HUDEP-2 (cell line): Measurements from ENCODE around the gene UBA3.

Experiments
- DNase-seq, 76 experiments: peaks; one replicate each; lab custom pipeline; 2025; ENCODE audit not compliant: unreplicated experiment in 76 of 76; lab: John Stamatoyannopoulos, UW

The UBA3 gene

DNA sequence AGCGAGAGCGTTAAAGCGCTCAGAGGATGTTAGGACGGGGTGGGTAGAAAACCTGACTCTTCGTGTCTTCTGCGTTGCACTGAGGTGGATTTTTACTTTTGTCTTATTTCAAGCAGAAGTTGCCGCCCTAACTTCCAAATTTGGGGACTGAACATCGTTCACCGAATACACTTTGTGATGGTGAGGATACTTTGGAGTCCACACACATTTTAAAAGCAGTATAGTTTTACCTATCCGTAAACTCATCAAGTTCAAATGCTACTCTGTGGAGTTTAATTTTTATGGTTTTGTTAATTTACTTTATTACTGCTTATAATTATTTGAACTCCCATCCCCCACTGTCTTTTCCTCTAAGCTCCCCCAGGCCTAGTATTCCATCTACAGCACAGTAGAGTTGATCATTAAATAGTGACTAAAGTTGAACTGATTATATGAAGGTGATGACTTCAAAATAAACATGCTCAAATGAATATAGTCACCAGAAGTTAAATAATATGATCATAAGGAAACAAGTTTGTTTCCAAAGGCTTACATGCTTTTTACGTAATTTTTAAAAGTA lies 66.1 kb downstream of the UBA3 start:
- peak in 5 of 76 experiments; percentile 11 to 50 (median 31) for DNase-seq

DNA sequence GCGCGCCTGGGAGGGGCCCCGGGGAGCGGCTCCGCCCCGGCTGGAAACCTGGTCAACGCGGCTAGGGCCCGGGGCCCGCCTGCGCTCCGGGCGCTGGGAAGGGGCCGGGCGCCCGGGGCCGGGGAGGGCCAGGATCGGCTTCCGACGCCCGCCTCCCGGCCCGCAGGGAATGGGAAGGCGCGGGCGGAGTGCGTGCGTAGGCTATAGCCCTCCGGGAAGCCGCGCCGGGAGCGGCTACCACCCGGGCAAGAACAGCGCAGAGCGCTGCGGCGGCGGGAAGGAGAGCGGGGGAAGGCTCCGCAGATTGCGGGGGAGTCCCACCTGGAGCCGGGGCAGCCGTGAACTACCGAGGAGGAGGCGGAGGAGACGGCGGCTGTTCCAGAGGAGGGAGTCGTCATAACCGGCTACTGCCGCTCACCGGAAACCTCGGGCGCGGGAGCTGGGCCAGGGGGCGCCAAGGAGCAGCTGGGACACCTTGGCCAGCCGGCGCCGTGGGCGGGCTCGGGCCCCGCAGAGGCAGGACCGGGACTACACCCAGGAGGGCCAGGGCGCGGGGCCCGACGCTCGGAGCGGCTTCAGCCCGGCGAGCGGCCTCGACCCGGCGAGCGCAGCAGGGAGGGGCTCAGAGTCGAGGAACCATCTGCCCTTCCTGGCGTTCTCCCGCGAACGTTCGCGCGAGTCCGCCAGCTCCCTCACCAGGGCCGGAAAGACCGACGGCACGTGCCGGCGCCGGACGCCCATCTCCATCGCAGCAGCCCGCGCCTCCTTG lies 66.7 kb downstream of the UBA3 start, which contains the start of gene EOGT:
EOGT (minus strand) TSS at position 432 of the 769 bp plus-strand sequence. CDS start 3,838 bp downstream, outside the sequence.
- peak in 73 of 76 experiments; percentile 21 to 88 (median 77) for DNase-seq

DNA sequence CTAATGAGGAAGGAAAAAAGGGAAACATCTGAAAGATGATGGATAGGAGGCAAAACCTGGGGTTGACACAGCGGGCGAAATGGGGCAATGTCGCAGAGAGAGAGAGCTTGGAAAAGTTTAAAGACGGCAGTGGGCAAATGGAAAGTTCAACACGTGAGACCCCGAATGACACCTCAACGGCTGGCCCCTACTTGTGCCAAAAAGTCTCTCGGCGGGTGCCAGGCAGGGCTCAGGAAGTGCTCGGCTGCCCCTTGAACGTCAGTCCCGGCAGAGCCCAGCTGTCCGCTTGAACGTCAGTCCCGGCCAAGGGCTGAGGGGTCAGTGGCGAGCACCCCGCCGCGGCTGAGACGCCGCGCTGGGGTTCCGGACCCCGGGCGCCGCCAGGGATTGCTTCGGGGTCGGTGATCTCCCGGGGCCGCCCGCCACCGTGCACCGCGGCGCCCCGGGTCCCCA lies 67.3 kb downstream of the UBA3 start:
- peak in 26 of 76 experiments; percentile 3 to 62 (median 25) for DNase-seq

DNA sequence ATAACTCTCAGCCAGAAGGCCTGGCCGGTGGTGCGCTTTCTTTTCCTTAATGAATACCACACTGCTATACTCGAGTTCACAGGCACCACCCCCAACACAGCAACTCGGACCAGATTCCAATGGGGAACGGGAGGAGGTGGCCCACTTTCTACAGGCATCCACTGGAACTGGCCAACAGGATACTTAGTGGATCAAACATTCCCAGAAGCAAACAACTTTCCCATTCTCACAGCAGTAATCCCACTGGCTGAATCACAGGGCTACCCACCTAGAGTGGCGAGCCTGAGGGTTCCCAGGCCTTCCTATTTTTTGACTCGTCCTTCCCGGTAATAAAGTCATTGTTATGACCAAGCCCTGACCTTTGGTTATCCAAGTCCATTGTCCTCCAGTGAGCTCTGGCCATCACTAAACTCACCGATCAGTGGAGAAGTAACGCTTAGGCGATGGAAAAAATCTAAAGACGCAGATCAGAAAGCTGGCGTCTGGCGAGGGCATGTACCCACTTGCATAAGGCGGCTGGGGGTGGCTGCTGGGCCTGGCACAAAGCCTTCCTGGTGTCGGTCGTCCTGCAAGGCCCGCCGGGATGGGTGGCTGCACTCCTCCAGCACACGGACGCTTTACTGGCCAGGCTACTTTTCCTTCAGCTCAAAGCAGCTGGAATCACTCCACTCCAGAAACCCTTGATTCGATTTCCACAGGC lies 67.9 kb downstream of the UBA3 start:
- no peak for DNase-seq

DNA sequence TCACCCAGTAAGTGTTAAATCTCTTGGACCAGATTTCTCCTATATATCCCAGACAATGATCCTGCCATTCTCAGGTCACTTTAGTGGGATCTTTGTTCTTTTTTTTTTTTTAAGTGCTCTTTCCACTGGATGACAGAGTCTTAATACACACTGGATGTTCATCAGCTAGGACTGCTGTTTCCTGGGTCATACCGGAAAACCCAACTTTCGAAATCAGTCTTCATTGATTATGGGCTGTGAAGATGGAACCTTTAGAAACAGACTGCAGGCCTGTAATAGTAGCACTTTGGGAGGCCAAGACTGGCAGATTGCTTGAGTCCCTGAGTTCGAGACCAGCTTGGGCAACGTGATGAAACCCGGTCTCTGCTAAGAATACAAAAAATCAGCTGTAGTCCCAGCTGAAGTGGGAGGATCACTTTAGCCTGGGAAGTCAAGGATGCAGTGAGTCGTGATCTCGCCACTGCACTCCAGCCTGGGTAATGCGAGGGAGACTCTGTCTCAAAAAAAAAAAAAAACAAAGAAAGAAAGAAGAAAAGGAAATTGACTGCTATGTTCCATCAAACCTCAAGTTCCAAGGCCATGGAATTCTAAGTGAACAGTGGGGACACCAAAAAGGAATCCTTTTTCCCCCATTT lies 69.0 kb downstream of the UBA3 start:
- DNase-seq = no peak

DNA sequence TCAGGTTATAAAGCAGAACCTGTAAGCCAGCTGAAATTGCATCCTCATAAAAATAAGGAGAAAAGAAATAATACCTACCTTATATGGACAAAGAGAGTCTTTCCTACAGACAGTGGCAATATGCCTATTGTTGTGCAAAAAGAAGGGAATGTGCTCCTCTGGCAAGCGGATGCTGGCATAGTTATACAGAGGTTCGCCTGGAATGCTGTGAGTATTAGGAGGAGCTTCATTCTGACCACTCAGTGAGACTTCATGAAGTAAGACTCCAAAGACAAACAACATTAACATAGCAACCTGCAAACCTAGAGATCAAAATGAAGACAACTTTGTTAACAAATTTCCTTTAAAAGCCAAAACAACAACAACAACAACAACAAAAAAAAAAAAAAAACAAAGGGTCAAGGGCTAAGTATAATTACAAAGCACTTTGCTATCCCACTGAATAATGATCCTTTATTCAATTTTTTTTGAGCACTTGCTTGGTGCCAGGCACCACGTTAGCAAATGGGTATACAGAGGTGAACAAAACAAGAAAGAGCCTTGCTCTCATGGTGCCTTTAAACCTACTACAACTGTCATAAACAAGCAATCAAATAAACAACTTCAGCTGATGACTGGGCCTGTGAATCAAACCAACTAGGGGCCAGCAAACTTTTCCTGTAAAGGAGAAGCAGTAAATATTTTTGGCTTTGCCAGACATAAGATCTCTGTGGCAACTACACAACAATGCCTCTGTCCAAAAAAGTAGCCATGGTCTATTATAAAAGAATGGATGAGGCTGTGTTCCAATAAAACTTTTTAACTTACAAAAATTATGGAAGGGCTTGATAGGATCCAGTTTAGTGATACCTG lies 70.4 kb downstream of the UBA3 start:
- DNase-seq = no peak

DNA sequence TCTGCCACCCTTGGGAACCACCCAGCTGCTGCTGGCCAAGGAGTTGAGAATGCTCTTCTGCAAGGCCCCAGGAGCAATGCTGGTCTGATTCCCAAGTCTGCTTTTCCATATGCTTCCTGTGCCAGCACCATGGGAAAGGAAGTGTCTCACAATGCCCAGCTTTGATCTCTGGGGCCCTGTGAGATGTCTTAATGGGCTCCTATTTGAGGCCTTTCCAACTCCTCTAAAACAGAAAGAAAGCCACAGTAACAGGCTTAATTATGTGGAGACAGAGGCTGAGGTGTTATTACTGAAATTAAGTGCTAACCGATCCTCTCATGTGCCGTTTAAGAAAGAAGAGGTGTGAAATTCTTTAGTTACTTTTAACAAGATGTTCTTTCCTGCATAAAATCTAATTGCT lies 71.2 kb downstream of the UBA3 start:
- DNase-seq = no peak

DNA sequence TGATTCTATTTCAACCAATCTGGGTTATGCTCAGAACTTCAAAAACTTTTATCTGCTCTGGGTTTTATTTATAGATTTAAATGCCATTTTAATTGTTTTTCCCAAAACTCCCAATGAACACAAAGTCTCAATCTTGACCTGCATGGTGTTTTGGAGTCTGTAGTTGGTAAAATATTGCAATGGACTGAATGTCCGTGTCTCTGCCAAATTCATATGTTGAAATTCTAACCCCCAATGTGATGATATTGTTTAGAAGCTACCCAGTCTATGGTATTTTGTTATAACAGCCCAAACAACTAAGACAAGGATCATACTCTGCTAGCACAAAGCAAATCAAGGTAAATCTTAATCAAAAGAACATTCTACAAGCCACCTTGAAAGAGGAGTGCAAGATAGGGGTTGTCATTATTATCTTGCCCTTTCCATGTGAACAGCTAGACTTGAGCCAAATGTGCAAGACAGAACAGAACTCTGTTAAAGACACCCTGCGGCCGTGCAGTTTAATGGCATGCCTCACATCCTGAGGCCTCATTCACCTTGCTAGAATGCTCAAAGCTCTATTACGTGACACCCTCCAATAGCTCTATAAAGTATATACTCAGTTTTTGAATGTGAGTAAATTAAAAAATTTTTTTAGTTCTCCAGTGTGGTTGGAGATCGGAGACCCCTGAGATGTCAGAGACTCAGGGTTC lies 74.2 kb downstream of the UBA3 start:
- no peak for DNase-seq

DNA sequence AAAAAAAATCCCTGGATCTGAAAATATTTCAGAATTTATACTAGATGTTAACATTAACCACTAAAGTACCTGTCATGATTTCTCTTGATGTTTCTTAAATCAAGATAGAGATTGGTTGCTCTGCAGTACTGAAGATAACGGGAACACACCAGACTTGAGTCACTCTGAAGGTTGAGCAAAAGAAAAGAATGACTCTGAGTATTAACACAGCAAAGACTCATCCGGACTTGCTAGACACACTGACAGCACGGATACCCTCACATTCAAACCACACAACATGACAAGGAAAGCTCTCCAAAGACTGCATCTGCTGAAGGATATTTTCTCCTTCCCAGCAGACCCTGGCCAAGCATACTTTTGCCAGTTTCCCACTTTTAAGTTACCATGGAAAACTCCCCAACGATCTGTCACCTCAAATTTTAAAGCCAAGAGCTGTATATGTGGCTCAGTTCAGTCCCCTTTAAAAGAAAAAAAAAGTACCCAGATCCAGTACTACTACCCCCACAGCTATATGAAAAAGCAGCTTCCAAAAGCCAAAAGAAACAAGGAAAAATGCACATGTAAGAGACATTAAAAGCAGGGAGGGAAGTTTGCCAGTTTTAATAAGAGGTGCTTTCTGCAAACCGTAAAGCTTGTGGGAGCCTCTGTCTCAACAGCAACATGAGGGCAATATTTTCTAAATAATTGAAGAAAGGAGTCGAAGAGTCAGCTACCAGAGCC lies 74.9 kb downstream of the UBA3 start:
- DNase-seq = no peak
